ENCODE data around the gene RAPSN. TPM values are rescaled to one million over a fixed set of nuclear protein-coding genes. Genes with fewer than 3 reads are reported as not detected.

The RAPSN gene
- total RNA-seq, 1 donor from 2014 or later = not detected

Small RNAs within 50 kb of the gene (small RNA-seq; reads per million reads assigned to genes)
- not detected for gene MIR4487 (ENCODE audit: low replicate concordance)

Other genes with a start within 250 kb of the RAPSN start
- 6.6 TPM for gene DDB2, start 234.2 kb downstream of the RAPSN start, total RNA-seq
- gene ACP2, start 200.3 kb downstream of the RAPSN start, total RNA-seq = 17.2 TPM
- gene NR1H3, start 191.1 kb downstream of the RAPSN start, total RNA-seq = 5.7 TPM
- gene MADD, start 179.0 kb downstream of the RAPSN start, total RNA-seq = 67.9 TPM
- gene MYBPC3, start 96.4 kb downstream of the RAPSN start, total RNA-seq = not detected
- 1.7 TPM for gene SPI1, start 70.6 kb downstream of the RAPSN start, total RNA-seq
- gene SLC39A13, start 40.5 kb downstream of the RAPSN start, total RNA-seq = 9.3 TPM
- gene PSMC3, start 22.7 kb downstream of the RAPSN start, total RNA-seq = 90.2 TPM
- gene CELF1, start 104.0 kb upstream of the RAPSN start, total RNA-seq = 175 TPM
- 16.2 TPM for gene PTPMT1, start 116.5 kb upstream of the RAPSN start, total RNA-seq
- gene KBTBD4, start 129.8 kb upstream of the RAPSN start, total RNA-seq = 24.6 TPM
- 42.3 TPM for gene NDUFS3, start 129.9 kb upstream of the RAPSN start, total RNA-seq
- gene FAM180B, start 137.5 kb upstream of the RAPSN start, total RNA-seq = 0.25 TPM
- 16.7 TPM for gene C1QTNF4, start 145.3 kb upstream of the RAPSN start, total RNA-seq
- gene MTCH2, start 193.4 kb upstream of the RAPSN start, total RNA-seq = 62.0 TPM